Tibial nerve (tissue), 4 donors: ENCODE data around the gene LRP1. TPM values are rescaled to one million over a fixed set of nuclear protein-coding genes. Genes with fewer than 3 reads are reported as not detected.

Source experiments
- DNase-seq, 2 donors: peaks; one replicate each; pipeline ENCODE4 v3.0.0-alpha.2; 2019; ENCODE audit warnings: low spot score in 2 of 2
- H3K27ac ChIP-seq, 4 donors: fragments of 200-600 bp; sonication (generic) in 3 of 4; one replicate each; pipeline ENCODE4 v1.5.1; 2017 to 2019; ENCODE audit warnings: mild to moderate bottlenecking in 1 of 4
- H3K27me3 ChIP-seq, 2 donors: fragments of 200-600 bp; sonication (generic) in 1 of 2; one replicate each; pipeline versions ENCODE4 v1.5.1 to v1.6.0; 2017 to 2019
- H3K36me3 ChIP-seq, 3 donors: fragments of 200-600 bp; sonication (generic); one replicate each; pipeline ENCODE4 v1.5.1; 2018 to 2019
- H3K4me1 ChIP-seq, 4 donors: fragments of 200-600 bp; sonication (generic) in 3 of 4; one replicate each; pipeline ENCODE4 v1.5.1; 2017 to 2019
- H3K4me3 ChIP-seq, 4 donors: fragments of 200-600 bp; sonication (generic) in 3 of 4; one replicate each; pipeline ENCODE4 v1.5.1; 2017 to 2019; ENCODE audit warnings: mild to moderate bottlenecking in 1 of 4, moderate library complexity in 1 of 4
- H3K9me3 ChIP-seq, 4 donors: fragments of 200-600 bp; sonication (generic) in 3 of 4; one replicate each; pipeline ENCODE4 v1.5.1; 2017 to 2019
- CTCF ChIP-seq, 5 experiments: fragments of 200-600 bp in 3 of 5; fragments of 450-650 bp in 2 of 5; sonication (generic) in 3 of 5; IDR thresholded peaks; one replicate each; pipeline ENCODE4 v1.5.1; 2016 to 2019; ENCODE audit warnings: antibody characterized with exemption in 5 of 5, mild to moderate bottlenecking in 3 of 5, moderate library complexity in 2 of 5
- EP300 ChIP-seq, 2 donors: sonication (generic); formaldehyde crosslinking; IDR thresholded peaks; one replicate each; pipeline ENCODE4 v1.6.1; 2017; ENCODE audit warnings: antibody characterized with exemption in 2 of 2, mild to moderate bottlenecking in 1 of 2
- POLR2A ChIP-seq, 2 donors: fragments of 450-650 bp; IDR thresholded peaks; one replicate each; pipeline ENCODE4 v1.6.1; 2017; ENCODE audit warnings: antibody characterized with exemption in 2 of 2, mild to moderate bottlenecking in 2 of 2, moderate library complexity in 2 of 2
- WGBS, 2 donors: methylation state at CpG; one replicate each; pipeline ENCODE4 v1.1.5; 2018; 5-methylcytosine and 5-hydroxymethylcytosine counted together
- total RNA-seq, 4 donors: library from RNA; depleted of rRNA; stranded (reverse); fragments of >200 nt; gene quantifications; one replicate each; pipeline ENCODE4 v1.1.0, GENCODE V29; 2016

The LRP1 gene
- total RNA-seq, 4 donors from 2014 or later: 410 to 653 (median 527) TPM

- H3K36me3 ChIP-seq: peaks cover 3 to 68% (median 8%) of the 10 kb centered on the region in 3 donors
- no peak overlapping the region for H3K27ac ChIP-seq
- no peak overlapping the region for H3K4me3 ChIP-seq
- peaks cover 0 to 18% of the 10 kb centered on the region in 2 donors for H3K27me3 ChIP-seq
- no peaks in the 10 kb centered on the region for H3K9me3 ChIP-seq
- H3K4me1 ChIP-seq: peaks cover 0 to 53% (median 22%) of the 10 kb centered on the region in 4 donors
- no peak for TF ChIP-seq EP300 (IDR thresholded peaks at IDR 0.05)
- no peak for TF ChIP-seq CTCF (IDR thresholded peaks at IDR 0.05)
- TF ChIP-seq POLR2A (IDR thresholded peaks at IDR 0.05): no peak
- 78 to 82% methylated on average over 12 to 14 of the region's 16 CpGs for WGBS, 2 donors
- no peak for DNase-seq
Observed at GRCh38 chr12:57210926-57211692, 82.8 kb downstream of the LRP1 start.

GRCh38 chr12:57211791-57212700, 83.8 kb downstream of the LRP1 start:
- WGBS, 2 donors: 78 to 80% methylated on average over 26 to 27 of the region's 27 CpGs
- H3K36me3 ChIP-seq: peaks cover 0 to 59% (median 3%) of the 10 kb centered on the region in 3 donors
- peaks cover 0 to 61% (median 29%) of the 10 kb centered on the region in 4 donors for H3K4me1 ChIP-seq
- no peaks in the 10 kb centered on the region for H3K9me3 ChIP-seq
- no peak for TF ChIP-seq EP300 (IDR thresholded peaks at IDR 0.05)
- no peak for TF ChIP-seq CTCF (IDR thresholded peaks at IDR 0.05)
- TF ChIP-seq POLR2A (IDR thresholded peaks at IDR 0.05): no peak
- peaks cover 0 to 26% of the 10 kb centered on the region in 2 donors for H3K27me3 ChIP-seq
- no peak for DNase-seq
- H3K4me3 ChIP-seq: no peak overlapping the region
- no peak overlapping the region for H3K27ac ChIP-seq

- no peak overlapping the region for H3K4me3 ChIP-seq
- no peak for TF ChIP-seq POLR2A (IDR thresholded peaks at IDR 0.05)
- no peak for TF ChIP-seq EP300 (IDR thresholded peaks at IDR 0.05)
- TF ChIP-seq CTCF (IDR thresholded peaks at IDR 0.05): no peak
- no peaks in the 10 kb centered on the region for H3K9me3 ChIP-seq
- WGBS, 2 donors: 58 to 76% methylated on average over 7 of the region's 7 CpGs
- H3K27me3 ChIP-seq: peaks cover 0 to 32% of the 10 kb centered on the region in 2 donors
- peaks cover 0 to 67% (median 35%) of the 10 kb centered on the region in 4 donors for H3K4me1 ChIP-seq
- peaks cover 0 to 53% (median 3%) of the 10 kb centered on the region in 3 donors for H3K36me3 ChIP-seq
- H3K27ac ChIP-seq: no peak overlapping the region
- DNase-seq: no peak
Observed at GRCh38 chr12:57212701-57213057, 84.4 kb downstream of the LRP1 start.

GRCh38 chr12:57213058-57213715, 84.9 kb downstream of the LRP1 start:
- WGBS, 2 donors: 9 to 10% methylated on average over 15 to 16 of the region's 16 CpGs
- Histone ChIP-seq H3K4me1 (peaks cover 0 to 64% (median 35%) of the 10 kb centered on the region in 4 donors), H3K4me3 (no peak overlapping the region), H3K27me3 (peaks cover 0 to 37% of the 10 kb centered on the region in 2 donors), H3K36me3 (peaks cover 0 to 48% (median 3%) of the 10 kb centered on the region in 3 donors), H3K27ac (no peak overlapping the region), H3K9me3 (no peaks in the 10 kb centered on the region)
- DNase-seq: peak; percentile 86 to 93
- TF ChIP-seq CTCF (IDR thresholded peaks at IDR 0.05) (peak; percentile 88 to 97 (median 93)), POLR2A (IDR thresholded peaks at IDR 0.05) (no peak), EP300 (IDR thresholded peaks at IDR 0.05) (peak in 1 of 2 donors; percentile 35)
